Measurements from ENCODE around the gene CEP128.

CEP128 gene

DNA sequence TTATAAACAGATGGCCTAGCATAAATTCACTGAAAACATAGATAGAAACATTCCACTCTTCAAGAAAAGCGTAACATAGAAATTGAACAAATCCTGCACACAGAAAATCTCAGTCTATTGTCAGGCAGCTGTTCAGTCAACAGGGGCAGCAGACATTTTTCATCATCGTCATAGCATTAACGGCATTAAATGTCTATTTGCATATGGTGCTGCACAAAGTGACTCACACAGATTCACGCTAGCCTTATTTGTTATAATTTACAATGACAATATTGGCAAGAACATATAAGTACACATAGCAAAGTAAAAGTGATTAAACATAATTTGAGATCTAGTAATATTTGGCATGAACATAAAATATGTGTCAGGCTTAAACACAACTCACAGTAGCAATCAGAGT lies 95.7 kb downstream of the CEP128 start:
- H3K27ac Mint-ChIP-seq: no peak overlapping the region
- no peaks in the 10 kb centered on the region for H3K4me1 Mint-ChIP-seq
- CTCF ChIA-PET: no interaction called here
- no peaks in the 10 kb centered on the region for H3K27me3 Mint-ChIP-seq
- DNase-seq: no peak
- peaks cover 1% of the 10 kb centered on the region for H3K36me3 Mint-ChIP-seq
- no peak overlapping the region for H3K4me3 Mint-ChIP-seq
- H3K9me3 Mint-ChIP-seq: no peaks in the 10 kb centered on the region

DNA sequence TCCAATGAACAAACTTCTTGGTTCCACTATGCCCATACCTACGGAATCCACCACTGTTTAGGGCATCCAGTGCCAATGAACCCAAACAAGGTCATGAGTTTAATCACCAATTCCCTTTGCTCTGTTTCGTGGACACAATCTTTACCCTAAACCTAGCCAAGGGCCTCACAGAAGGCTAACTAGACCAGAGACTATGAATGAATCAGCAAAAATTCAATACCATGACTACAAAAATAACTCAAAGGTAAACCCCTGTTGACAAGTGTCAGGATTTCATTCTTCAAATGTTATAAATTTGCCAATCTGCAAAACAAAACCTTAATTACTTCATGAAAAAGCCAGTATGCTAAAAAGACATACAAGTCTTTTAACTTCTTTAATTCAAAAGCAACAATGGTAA lies 96.7 kb downstream of the CEP128 start:
- Mint-ChIP-seq H3K9me3 (no peaks in the 10 kb centered on the region), H3K4me3 (no peak overlapping the region), H3K27me3 (no peaks in the 10 kb centered on the region), H3K4me1 (no peaks in the 10 kb centered on the region), H3K36me3 (peaks cover 2% of the 10 kb centered on the region), H3K27ac (no peak overlapping the region)
- DNase-seq: no peak
- CTCF ChIA-PET: no interaction called here

DNA sequence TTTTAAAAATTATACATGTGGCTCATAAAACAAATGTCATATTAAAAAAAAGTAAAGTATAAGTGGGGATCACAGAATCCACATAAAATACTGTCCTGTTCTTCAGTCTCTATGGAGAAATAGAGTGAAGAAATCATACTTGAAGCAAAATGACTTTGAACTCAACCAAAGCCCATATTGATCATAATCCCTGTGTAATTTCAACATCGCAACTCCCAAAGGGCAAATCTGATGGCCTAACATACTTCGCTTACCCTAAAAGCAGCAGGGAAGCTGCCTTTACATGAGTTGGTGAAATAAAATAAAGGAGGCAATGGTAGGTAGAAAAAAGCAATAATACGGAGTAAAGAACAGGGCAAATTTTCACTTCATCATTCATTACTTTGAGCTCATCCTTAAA lies 101.8 kb downstream of the CEP128 start:
- CTCF ChIA-PET: no interaction called here
- no peaks in the 10 kb centered on the region for H3K27me3 Mint-ChIP-seq
- H3K9me3 Mint-ChIP-seq: no peaks in the 10 kb centered on the region
- H3K4me3 Mint-ChIP-seq: no peak overlapping the region
- no peak for DNase-seq
- no peaks in the 10 kb centered on the region for H3K4me1 Mint-ChIP-seq
- peaks cover 6% of the 10 kb centered on the region for H3K36me3 Mint-ChIP-seq
- no peak overlapping the region for H3K27ac Mint-ChIP-seq

DNA sequence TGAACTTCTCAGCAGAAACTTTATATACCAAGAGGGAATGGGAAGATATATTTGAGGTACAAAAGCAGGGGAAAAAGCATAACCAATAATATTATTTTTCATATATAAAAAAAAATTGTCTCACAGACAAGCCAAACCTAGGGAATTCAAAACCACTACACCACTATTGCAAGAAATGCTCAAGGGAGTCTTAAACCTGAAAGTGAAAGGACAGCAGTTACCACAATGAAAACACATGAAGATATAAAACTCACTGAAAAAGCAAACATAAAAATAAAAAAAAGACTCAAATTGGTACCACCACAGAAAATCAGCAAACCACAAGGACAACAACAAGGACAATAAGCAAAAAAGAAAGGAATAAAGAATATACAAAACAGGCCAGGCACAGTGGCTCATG lies 131.9 kb downstream of the CEP128 start:
- Mint-ChIP-seq H3K9me3 (peaks cover 15% of the 10 kb centered on the region), H3K27me3 (no peaks in the 10 kb centered on the region), H3K27ac (peak overlapping the region; percentile 79), H3K4me1 (peaks cover 12% of the 10 kb centered on the region), H3K36me3 (peaks cover 25% of the 10 kb centered on the region), H3K4me3 (no peak overlapping the region)
- DNase-seq: no peak
- CTCF ChIA-PET: no interaction called here

DNA sequence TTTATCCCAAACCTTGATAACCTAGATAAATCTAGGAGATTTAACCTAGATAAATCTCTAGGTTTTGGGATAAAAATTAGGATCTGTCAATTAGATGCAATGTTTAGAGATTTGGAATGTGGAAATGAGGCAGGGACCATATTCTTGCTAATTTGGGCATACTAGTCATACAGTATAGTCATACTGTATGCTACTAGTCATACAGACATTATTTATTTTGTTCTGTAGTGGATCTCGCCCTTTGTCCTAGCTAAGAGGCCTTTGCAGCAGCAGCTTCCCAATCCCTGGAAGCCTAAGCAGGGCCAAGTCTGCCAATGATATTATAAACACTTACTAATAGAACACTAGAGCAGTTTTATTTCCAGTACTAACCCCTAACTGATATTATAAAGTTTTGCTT lies 136.4 kb downstream of the CEP128 start:
- peaks cover 19% of the 10 kb centered on the region for H3K9me3 Mint-ChIP-seq
- no peaks in the 10 kb centered on the region for H3K27me3 Mint-ChIP-seq
- CTCF ChIA-PET: no interaction called here
- no peak overlapping the region for H3K4me3 Mint-ChIP-seq
- H3K27ac Mint-ChIP-seq: no peak overlapping the region
- no peak for DNase-seq
- peaks cover 12% of the 10 kb centered on the region for H3K4me1 Mint-ChIP-seq
- H3K36me3 Mint-ChIP-seq: peaks cover 32% of the 10 kb centered on the region

DNA sequence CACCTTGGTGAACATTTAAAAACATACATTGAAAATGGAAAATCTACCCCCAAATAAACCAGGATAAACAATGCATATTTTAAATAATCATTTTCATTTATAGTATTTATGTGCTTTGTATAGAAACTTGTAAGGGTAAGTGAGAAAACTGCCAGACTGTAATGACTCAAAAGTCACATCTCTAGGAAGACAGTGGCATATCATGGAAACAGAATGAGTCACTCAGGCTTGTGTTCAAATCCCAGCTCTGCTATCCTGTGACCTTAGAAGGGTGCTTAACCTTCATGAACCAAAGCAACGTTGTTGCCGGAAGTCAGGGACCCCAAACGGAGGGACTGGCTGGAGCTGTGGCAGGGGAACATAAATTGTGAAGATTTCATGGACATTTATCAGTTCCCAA lies 142.7 kb downstream of the CEP128 start:
- Mint-ChIP-seq H3K27me3 (no peaks in the 10 kb centered on the region), H3K4me3 (no peak overlapping the region), H3K36me3 (peaks cover 23% of the 10 kb centered on the region), H3K27ac (no peak overlapping the region), H3K4me1 (no peaks in the 10 kb centered on the region), H3K9me3 (peaks cover 10% of the 10 kb centered on the region)
- CTCF ChIA-PET: no interaction called here
- no peak for DNase-seq

DNA sequence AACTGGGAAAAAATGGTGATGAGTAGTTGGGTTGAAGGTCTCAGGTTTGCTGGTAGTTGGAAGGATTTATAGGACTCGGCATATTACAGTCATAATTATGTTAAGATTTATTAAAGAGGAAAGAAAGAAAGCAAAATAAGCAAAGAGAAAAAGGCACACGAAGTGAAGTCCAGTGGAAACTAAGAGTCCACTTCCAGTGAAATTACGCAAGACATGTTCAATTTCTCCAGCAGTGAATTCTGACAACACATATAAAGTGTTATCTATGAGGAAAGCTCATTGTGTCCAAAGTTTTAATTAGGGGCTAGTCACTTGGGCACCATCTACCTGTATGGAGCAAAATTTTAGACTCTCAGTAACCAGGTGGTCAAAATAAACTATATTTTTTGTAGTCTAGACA lies 143.3 kb downstream of the CEP128 start:
- CTCF ChIA-PET: no interaction called here
- peaks cover 10% of the 10 kb centered on the region for H3K9me3 Mint-ChIP-seq
- H3K4me3 Mint-ChIP-seq: no peak overlapping the region
- H3K36me3 Mint-ChIP-seq: peaks cover 20% of the 10 kb centered on the region
- DNase-seq: no peak
- H3K4me1 Mint-ChIP-seq: no peaks in the 10 kb centered on the region
- H3K27me3 Mint-ChIP-seq: no peaks in the 10 kb centered on the region
- no peak overlapping the region for H3K27ac Mint-ChIP-seq

DNA sequence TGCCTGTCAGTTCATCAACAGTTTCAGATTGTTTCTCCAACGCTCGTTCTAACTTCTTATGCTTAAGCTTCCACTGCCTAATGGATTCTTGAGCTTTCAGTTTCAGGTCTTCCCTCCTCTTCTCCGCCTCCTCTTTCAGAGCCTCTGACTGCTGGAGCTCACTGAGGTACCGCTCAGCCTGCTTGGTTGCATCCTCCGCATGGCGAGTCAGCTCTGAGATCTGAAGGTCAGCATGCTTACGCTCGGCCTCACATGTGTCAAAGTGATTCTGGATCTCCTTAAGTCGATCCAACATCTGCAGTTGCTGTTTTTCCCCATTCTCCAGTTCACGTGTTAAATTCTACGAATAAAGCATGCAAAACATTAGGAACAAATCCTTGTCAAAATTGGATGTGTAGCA lies 148.8 kb downstream of the CEP128 start:
- H3K4me3 Mint-ChIP-seq: no peak overlapping the region
- no peak for DNase-seq
- H3K4me1 Mint-ChIP-seq: no peaks in the 10 kb centered on the region
- H3K27ac Mint-ChIP-seq: no peak overlapping the region
- H3K27me3 Mint-ChIP-seq: no peaks in the 10 kb centered on the region
- no peaks in the 10 kb centered on the region for H3K9me3 Mint-ChIP-seq
- H3K36me3 Mint-ChIP-seq: peaks cover 12% of the 10 kb centered on the region
- CTCF ChIA-PET: no interaction called here

DNA sequence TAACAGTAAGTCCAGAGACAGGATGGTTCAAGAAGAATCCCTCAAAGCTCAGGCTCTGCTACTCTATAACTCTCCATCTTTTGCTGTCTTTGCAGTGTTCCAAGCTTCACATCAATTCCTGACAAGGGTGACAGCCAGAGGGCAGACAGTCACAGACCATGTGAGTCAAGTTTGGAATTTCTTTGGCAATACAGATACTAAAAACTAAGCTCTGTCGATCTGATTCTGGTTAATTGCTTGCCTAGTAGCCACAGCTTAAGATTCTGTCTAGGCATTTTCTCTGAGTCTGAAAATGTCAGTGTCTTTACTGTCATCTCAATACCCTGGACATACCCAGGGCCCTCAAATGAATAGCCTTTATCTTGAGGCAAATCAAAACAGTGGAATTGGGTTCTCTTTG lies 153.7 kb downstream of the CEP128 start:
- Mint-ChIP-seq H3K4me1 (no peaks in the 10 kb centered on the region), H3K9me3 (no peaks in the 10 kb centered on the region), H3K36me3 (peaks cover 21% of the 10 kb centered on the region), H3K4me3 (no peak overlapping the region), H3K27me3 (no peaks in the 10 kb centered on the region), H3K27ac (no peak overlapping the region)
- no peak for DNase-seq
- CTCF ChIA-PET: no interaction called here

DNA sequence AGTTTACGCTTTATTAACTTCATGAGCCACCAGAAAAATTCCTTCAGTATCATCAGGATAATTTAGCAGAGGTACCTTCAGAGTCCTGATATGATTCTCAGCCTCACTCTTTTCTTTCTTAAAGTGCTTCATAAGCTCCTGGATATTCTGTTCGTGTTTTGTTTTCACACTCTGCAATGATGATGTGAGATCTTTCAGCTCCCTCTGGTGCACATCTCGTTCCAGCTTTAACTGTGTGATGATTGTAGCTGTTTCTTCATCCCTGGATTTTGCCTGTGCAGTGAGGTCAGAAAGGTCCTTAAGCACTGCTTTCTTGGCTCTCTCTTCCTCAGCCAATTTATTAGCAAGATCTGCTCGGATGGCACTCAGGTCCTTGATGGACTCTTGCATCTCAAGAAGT lies 156.7 kb downstream of the CEP128 start:
- Mint-ChIP-seq H3K9me3 (no peaks in the 10 kb centered on the region), H3K27ac (no peak overlapping the region), H3K27me3 (no peaks in the 10 kb centered on the region), H3K4me1 (no peaks in the 10 kb centered on the region), H3K36me3 (peaks cover 15% of the 10 kb centered on the region), H3K4me3 (no peak overlapping the region)
- DNase-seq: no peak
- CTCF ChIA-PET: no interaction called here

DNA sequence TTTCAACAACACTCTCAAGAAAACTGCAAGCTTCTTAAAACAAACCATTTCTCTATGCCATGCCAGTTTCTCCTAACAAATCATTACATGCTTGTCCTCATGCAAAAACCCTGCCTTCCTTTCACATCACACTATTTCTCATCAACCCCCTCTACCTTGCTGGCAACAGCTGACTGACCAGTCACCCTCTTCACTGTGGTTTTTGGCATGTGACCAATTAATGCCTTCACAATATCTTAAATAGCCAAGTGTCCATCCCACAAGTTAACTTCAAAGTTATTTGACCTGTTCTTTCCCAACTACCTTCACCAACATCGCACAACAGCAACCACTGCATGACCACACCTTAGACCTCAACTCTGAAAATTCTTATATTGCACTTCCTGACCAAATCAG lies 159.6 kb downstream of the CEP128 start:
- Mint-ChIP-seq H3K9me3 (no peaks in the 10 kb centered on the region), H3K36me3 (peaks cover 12% of the 10 kb centered on the region), H3K4me3 (no peak overlapping the region), H3K27me3 (no peaks in the 10 kb centered on the region), H3K4me1 (no peaks in the 10 kb centered on the region), H3K27ac (no peak overlapping the region)
- CTCF ChIA-PET: interaction anchor here (0.6 kb wide), 1 partner anchor 1848 kb away, joined by 3 read pairs; no protein-coding TSS in a partner anchor
- no peak for DNase-seq

DNA sequence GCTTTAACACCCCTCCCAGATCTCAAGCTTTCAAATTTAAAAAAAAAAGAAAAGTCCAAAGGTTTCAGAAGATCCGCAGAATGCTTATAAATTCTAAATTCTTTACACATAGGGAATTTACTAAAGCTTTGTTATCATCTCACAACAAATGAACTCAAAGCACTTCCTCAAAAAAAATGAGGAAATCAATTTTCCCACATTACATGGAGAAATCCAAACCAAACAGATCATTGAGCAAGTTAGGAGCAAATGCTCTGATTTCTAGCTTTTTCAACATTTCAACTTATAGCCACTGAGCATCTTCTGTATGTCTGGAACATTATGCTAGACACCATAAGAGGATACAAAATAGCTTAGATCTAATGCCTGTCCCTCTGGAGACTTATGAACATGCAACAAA lies 161.0 kb downstream of the CEP128 start:
- no peak overlapping the region for H3K4me3 Mint-ChIP-seq
- CTCF ChIA-PET: no interaction called here
- DNase-seq: no peak
- H3K4me1 Mint-ChIP-seq: no peaks in the 10 kb centered on the region
- H3K9me3 Mint-ChIP-seq: no peaks in the 10 kb centered on the region
- H3K36me3 Mint-ChIP-seq: peaks cover 9% of the 10 kb centered on the region
- H3K27ac Mint-ChIP-seq: no peak overlapping the region
- H3K27me3 Mint-ChIP-seq: no peaks in the 10 kb centered on the region

DNA sequence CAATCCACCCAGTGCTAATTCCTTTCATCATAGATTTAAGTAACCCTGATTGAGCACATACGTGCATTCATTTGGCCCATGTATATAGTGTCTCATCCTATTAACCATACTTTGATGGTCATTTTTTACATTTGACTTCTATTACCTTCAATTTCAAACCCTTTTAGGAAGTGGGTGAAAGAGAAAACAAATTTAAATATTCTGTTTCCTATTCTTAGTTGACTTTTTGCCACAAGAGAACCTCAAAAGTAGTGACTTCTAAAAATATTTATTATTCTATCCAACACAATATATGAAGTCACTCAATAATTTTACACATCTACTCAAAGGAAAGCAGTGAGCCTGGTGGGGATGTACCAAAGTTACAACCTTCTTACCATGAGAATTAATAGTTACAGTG lies 164.9 kb downstream of the CEP128 start:
- CTCF ChIA-PET: no interaction called here
- H3K9me3 Mint-ChIP-seq: no peaks in the 10 kb centered on the region
- no peaks in the 10 kb centered on the region for H3K36me3 Mint-ChIP-seq
- H3K4me1 Mint-ChIP-seq: no peaks in the 10 kb centered on the region
- no peaks in the 10 kb centered on the region for H3K27me3 Mint-ChIP-seq
- H3K4me3 Mint-ChIP-seq: no peak overlapping the region
- no peak overlapping the region for H3K27ac Mint-ChIP-seq
- DNase-seq: no peak

DNA sequence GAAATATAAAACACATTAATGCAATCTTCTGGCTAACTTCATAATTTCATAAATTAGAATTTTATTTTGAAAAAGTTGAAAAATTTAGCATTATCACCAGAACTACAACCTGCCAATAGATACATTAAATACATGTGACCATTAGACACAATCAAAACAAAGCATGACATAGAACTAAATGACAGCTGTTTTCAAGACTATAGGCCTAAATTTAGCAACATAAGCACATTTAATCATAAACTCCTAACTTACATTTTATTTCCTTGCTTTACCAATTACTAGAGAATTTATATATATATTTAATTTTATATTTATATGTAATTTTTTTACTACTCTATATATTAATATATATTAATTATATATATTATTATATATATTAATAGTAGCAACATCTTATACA lies 165.4 kb downstream of the CEP128 start:
- no peaks in the 10 kb centered on the region for H3K4me1 Mint-ChIP-seq

DNA sequence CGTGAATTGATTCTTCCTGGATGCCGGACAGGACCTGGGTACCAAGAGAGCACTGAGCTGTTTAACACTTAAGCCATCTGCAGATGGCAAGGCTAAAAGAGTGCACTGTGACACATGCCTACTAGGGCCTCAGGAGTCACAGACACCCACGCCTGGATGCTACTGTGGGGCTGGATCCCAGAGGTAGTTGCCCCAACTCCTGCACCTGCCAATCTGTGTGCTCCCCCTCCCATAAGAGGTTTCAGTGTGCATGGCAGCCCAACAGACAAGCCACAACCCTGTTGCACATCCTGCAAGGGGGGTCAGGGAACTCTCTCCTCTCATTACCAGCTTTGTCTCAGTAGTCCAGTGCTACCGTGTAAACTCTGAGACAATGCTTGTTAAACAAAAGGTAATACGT lies 169.0 kb downstream of the CEP128 start:
- Mint-ChIP-seq H3K9me3 (no peaks in the 10 kb centered on the region), H3K4me3 (no peak overlapping the region), H3K36me3 (peaks cover 2% of the 10 kb centered on the region), H3K4me1 (no peaks in the 10 kb centered on the region), H3K27me3 (no peaks in the 10 kb centered on the region), H3K27ac (no peak overlapping the region)
- DNase-seq: no peak
- CTCF ChIA-PET: no interaction called here

More for the DNA sequence above, 165.4 kb downstream of the CEP128 start:
- no peaks in the 10 kb centered on the region for H3K27me3 Mint-ChIP-seq
- CTCF ChIA-PET: no interaction called here
- no peak overlapping the region for H3K27ac Mint-ChIP-seq
- no peaks in the 10 kb centered on the region for H3K36me3 Mint-ChIP-seq
- H3K9me3 Mint-ChIP-seq: no peaks in the 10 kb centered on the region
- DNase-seq: no peak
- no peak overlapping the region for H3K4me3 Mint-ChIP-seq

DNA sequence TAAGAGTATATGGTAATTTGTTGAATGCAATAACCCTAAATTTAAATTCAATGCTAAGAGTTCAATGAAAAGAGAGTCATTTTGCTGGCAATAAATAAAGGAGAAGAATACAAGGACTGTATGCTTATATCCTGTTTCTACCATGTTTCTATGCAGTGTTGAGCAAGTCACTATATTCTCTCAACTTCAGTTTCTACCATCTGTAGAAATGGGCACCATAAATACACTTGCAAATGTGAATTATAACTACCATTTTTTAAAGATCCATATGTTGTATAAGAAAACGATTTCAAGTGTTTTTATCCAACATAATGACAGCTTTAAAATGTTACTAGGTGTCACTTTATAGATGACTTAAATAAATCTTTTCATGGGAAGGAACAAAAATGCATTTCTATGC lies 170.3 kb downstream of the CEP128 start:
- CTCF ChIA-PET: interaction anchor here (1.1 kb wide), 1 partner anchor 693 kb away, joined by 3 read pairs; no protein-coding TSS in a partner anchor
- no peaks in the 10 kb centered on the region for H3K4me1 Mint-ChIP-seq

More for the DNA sequence above, 170.3 kb downstream of the CEP128 start:
- Mint-ChIP-seq H3K36me3 (peaks cover 2% of the 10 kb centered on the region), H3K9me3 (no peaks in the 10 kb centered on the region), H3K4me3 (no peak overlapping the region), H3K27me3 (no peaks in the 10 kb centered on the region), H3K27ac (no peak overlapping the region)
- DNase-seq: no peak

Measured in activated naive CD4-positive, alpha-beta T cell treated with anti-CD3 and anti-CD28 coated beads, Interleukin-2, amount 10 ng/mL, durations not matched to agents 7 days and 5 days (primary cell).